ENCODE results near the gene ING4.

- TF ChIP-seq ZNF70 (CRISPR knock-in tag; IDR thresholded peaks at IDR 0.05) (no peak), CSDC2 (CRISPR knock-in tag; IDR thresholded peaks at IDR 0.05) (no peak), PPARA (CRISPR knock-in tag; IDR thresholded peaks at IDR 0.05; ENCODE audit: borderline replicate concordance) (no peak), ZFP3 (CRISPR knock-in tag; IDR thresholded peaks at IDR 0.05) (no peak), OSR1 (CRISPR knock-in tag; IDR thresholded peaks at IDR 0.05) (no peak), ISL1 (CRISPR knock-in tag; IDR thresholded peaks at IDR 0.05) (no peak)
- TF ChIP-seq, protein P1, sequence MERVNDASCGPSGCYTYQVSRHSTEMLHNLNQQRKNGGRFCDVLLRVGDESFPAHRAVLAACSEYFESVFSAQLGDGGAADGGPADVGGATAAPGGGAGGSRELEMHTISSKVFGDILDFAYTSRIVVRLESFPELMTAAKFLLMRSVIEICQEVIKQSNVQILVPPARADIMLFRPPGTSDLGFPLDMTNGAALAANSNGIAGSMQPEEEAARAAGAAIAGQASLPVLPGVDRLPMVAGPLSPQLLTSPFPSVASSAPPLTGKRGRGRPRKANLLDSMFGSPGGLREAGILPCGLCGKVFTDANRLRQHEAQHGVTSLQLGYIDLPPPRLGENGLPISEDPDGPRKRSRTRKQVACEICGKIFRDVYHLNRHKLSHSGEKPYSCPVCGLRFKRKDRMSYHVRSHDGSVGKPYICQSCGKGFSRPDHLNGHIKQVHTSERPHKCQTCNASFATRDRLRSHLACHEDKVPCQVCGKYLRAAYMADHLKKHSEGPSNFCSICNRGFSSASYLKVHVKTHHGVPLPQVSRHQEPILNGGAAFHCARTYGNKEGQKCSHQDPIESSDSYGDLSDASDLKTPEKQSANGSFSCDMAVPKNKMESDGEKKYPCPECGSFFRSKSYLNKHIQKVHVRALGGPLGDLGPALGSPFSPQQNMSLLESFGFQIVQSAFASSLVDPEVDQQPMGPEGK (CRISPR knock-in tag; IDR thresholded peaks at IDR 0.05; ENCODE audit: borderline replicate concordance) = no peak
Observed at GRCh38 chr12:6640497-6640896, 22.4 kb downstream of the ING4 start.

Data from SK-N-SH treated with all-trans-retinoic acid at 6 μM for 48 hours (cell line).